H1 (cell line): ENCODE results near the gene IFNW1. TPM values are rescaled to one million over a fixed set of nuclear protein-coding genes. Genes with fewer than 3 reads are reported as not detected.
A peak's percentile ranks its signal among the peaks of the same experiment; 100 is the strongest.

ENCODE experiments used
- CTCF ChIA-PET: fragments of 300-600 bp; sonication (Branson Sonifier 250); formaldehyde crosslinking; loops from one replicate; lab custom pipeline; 2021; ENCODE audit not compliant: partially characterized antibody; lab: Charles Lee
- POLR2A ChIA-PET: fragments of 300-600 bp; sonication (Branson Sonifier 250); formaldehyde crosslinking; loops from one replicate; lab custom pipeline; 2021; ENCODE audit warnings: inconsistent platforms; ENCODE audit not compliant: partially characterized antibody; lab: Charles Lee
- DNase-seq, 2 experiments: peaks; one replicate each; pipeline versions ENCODE4 v3.0.0 to v3.0.0-alpha.2; 2010 to 2022; ENCODE audit warnings: low spot score in 2 of 2, low read depth in 1 of 2, mixed read lengths in 1 of 2
- FAIRE-seq: peaks from 2 replicates; lab custom pipeline; 2011; peaks lifted over from hg19 to GRCh38; lab: Jason Lieb, UNC
- H2AFZ ChIP-seq: 2 replicates; pipeline ENCODE4 v1.8.1; 2012; ENCODE audit warnings: low read length, inconsistent platforms
- H2AK5ac ChIP-seq: 2 replicates; pipeline ENCODE4 v1.6.1; 2013; ENCODE audit warnings: low read depth, low read length
- H2BK120ac ChIP-seq: replicated peaks from 2 replicates; pipeline ENCODE3; 2013; ENCODE audit warnings: low read depth, low read length, inconsistent platforms
- H2BK12ac ChIP-seq: 2 replicates; pipeline ENCODE4 v1.6.1; 2013; ENCODE audit warnings: low read depth, low read length
- H2BK15ac ChIP-seq: 2 replicates; pipeline ENCODE4 v1.6.1; 2013; ENCODE audit warnings: low read length
- H2BK20ac ChIP-seq: 2 replicates; pipeline ENCODE4 v1.6.1; 2013; ENCODE audit warnings: low read length
- H2BK5ac ChIP-seq: 2 replicates; pipeline ENCODE4 v1.6.1; 2013; ENCODE audit warnings: low read depth, low read length
- H3K14ac ChIP-seq: 2 replicates; pipeline ENCODE4 v1.6.1; 2013; ENCODE audit warnings: inconsistent platforms; ENCODE audit not compliant: insufficient read length
- H3K18ac ChIP-seq: 2 replicates; pipeline ENCODE4 v1.6.1; 2013; ENCODE audit warnings: low read length; ENCODE audit errors: extremely low read depth
- H3K23ac ChIP-seq: 2 replicates; pipeline ENCODE4 v1.6.1; 2013; ENCODE audit warnings: inconsistent platforms; ENCODE audit not compliant: insufficient read length
- H3K23me2 ChIP-seq: 2 replicates; pipeline ENCODE4 v1.6.1; 2013; ENCODE audit warnings: low read depth, low read length
- H3K27ac ChIP-seq: 2 replicates; pipeline ENCODE4 v1.6.1; 2011; ENCODE audit warnings: low read depth, low read length, inconsistent platforms
- H3K27me3 ChIP-seq, 4 experiments: replicated peaks in 1 of 4; 1 replicate in 1 of 4; 2 replicates in 3 of 4; pipeline versions ENCODE4 v1.6.1 to v1.8.1; 2011 to 2013; ENCODE audit warnings: low read length in 3 of 4, mild to moderate bottlenecking in 3 of 4, inconsistent platforms in 2 of 4, mixed read lengths in 2 of 4, moderate library complexity in 1 of 4; ENCODE audit not compliant: control insufficient read depth in 3 of 4, insufficient read depth in 3 of 4; ENCODE audit errors: extremely low read depth in 1 of 4
- H3K36me3 ChIP-seq, 4 experiments: 2 replicates each; pipeline versions ENCODE4 v1.6.1 to v1.8.1; 2011 to 2013; ENCODE audit warnings: mild to moderate bottlenecking in 4 of 4, low read length in 3 of 4, moderate library complexity in 2 of 4, control low read depth in 1 of 4, inconsistent platforms in 1 of 4; ENCODE audit not compliant: insufficient read depth in 4 of 4, control insufficient read depth in 2 of 4
- H3K4ac ChIP-seq: replicated peaks from 2 replicates; pipeline ENCODE3; 2013; ENCODE audit warnings: low read length, low read depth, mixed read lengths, inconsistent platforms; ENCODE audit not compliant: insufficient read length
- H3K4me1 ChIP-seq, 4 experiments: replicated peaks in 1 of 4; 1 replicate in 1 of 4; 2 replicates in 3 of 4; pipeline versions ENCODE4 v1.6.1 to v1.8.1; 2011 to 2013; ENCODE audit warnings: low read length in 3 of 4, inconsistent platforms in 2 of 4, mixed read lengths in 1 of 4; ENCODE audit not compliant: insufficient read depth in 4 of 4, control insufficient read depth in 3 of 4
- H3K4me2 ChIP-seq, 2 experiments: 2 replicates each; pipeline versions ENCODE4 v1.6.1 to v1.8.1; 2011 to 2013; ENCODE audit warnings: low read depth in 2 of 2, low read length in 2 of 2, control low read depth in 1 of 2, inconsistent platforms in 1 of 2, mild to moderate bottlenecking in 1 of 2; ENCODE audit not compliant: insufficient read depth in 1 of 2
- H3K4me3 ChIP-seq, 4 experiments: fragments of 200-600, 300-600 bp in 1 of 4; sonication (generic), shearing (Covaris generic), sonication (Bioruptor Twin) in 1 of 4; 2 replicates each; pipeline versions ENCODE4 v1.5.1 to v1.8.1; 2011 to 2016; ENCODE audit warnings: low read length in 4 of 4, low read depth in 3 of 4, control low read depth in 2 of 4, inconsistent platforms in 2 of 4, mild to moderate bottlenecking in 2 of 4, mixed read lengths in 1 of 4, moderate library complexity in 1 of 4; ENCODE audit not compliant: insufficient read depth in 2 of 4; ENCODE audit errors: extremely low read depth in 1 of 4
- H3K56ac ChIP-seq: replicated peaks from 2 replicates; pipeline ENCODE3; 2013; ENCODE audit warnings: low read depth, mild to moderate bottlenecking, mixed read lengths, low read length, inconsistent platforms; ENCODE audit not compliant: insufficient read length
- H3K79me1 ChIP-seq: 2 replicates; pipeline ENCODE4 v1.6.1; 2013; ENCODE audit warnings: low read depth, low read length, control low read depth
- H3K79me2 ChIP-seq, 2 experiments: 2 replicates each; pipeline versions ENCODE4 v1.6.1 to v1.8.1; 2012 to 2013; ENCODE audit warnings: low read length in 2 of 2, mild to moderate bottlenecking in 2 of 2, inconsistent platforms in 1 of 2; ENCODE audit not compliant: insufficient read depth in 2 of 2, control insufficient read depth in 1 of 2
- H3K9ac ChIP-seq, 4 experiments: replicated peaks in 1 of 4; 1 replicate in 1 of 4; 2 replicates in 3 of 4; pipeline versions ENCODE4 v1.6.1 to v1.8.1; 2011 to 2013; ENCODE audit warnings: low read depth in 3 of 4, low read length in 3 of 4, control low read depth in 2 of 4, mild to moderate bottlenecking in 2 of 4, moderate library complexity in 2 of 4, inconsistent platforms in 1 of 4; ENCODE audit errors: extremely low read depth in 1 of 4
- H3K9me3 ChIP-seq, 2 experiments: 2 replicates each; pipeline versions ENCODE4 v1.6.1 to v1.8.1; 2012 to 2013; ENCODE audit warnings: mild to moderate bottlenecking in 2 of 2, moderate library complexity in 2 of 2, control low read depth in 1 of 2, inconsistent platforms in 1 of 2, low read depth in 1 of 2, low read length in 1 of 2, mixed read lengths in 1 of 2; ENCODE audit not compliant: insufficient read depth in 2 of 2
- H4K20me1 ChIP-seq, 2 experiments: replicated peaks in 1 of 2; 2 replicates each; pipeline versions ENCODE3 to v1.8.1; 2011 to 2013; ENCODE audit warnings: inconsistent platforms in 2 of 2, low read length in 2 of 2, mild to moderate bottlenecking in 1 of 2; ENCODE audit not compliant: insufficient read depth in 2 of 2, control insufficient read depth in 1 of 2
- H4K5ac ChIP-seq: 2 replicates; pipeline ENCODE4 v1.6.1; 2013; ENCODE audit warnings: low read length, low read depth, mixed read lengths, inconsistent platforms; ENCODE audit not compliant: insufficient read length
- H4K8ac ChIP-seq: 2 replicates; pipeline ENCODE4 v1.8.0; 2013; ENCODE audit warnings: mild to moderate bottlenecking, moderate library complexity, low read length, inconsistent platforms; ENCODE audit not compliant: insufficient read depth; ENCODE audit errors: extremely low read depth
- H4K91ac ChIP-seq: replicated peaks from 2 replicates; pipeline ENCODE3; 2013; ENCODE audit warnings: low read length, mixed read lengths, inconsistent platforms; ENCODE audit not compliant: insufficient read length
- CTCF ChIP-seq, 3 experiments: IDR thresholded peaks; 1 replicate in 2 of 3; 2 replicates in 1 of 3; pipeline versions ENCODE4 v1.5.1 to v1.6.1; 2011; ENCODE audit warnings: low read length in 3 of 3, mild to moderate bottlenecking in 3 of 3, inconsistent platforms in 2 of 3, low read depth in 1 of 3, moderate library complexity in 1 of 3; ENCODE audit not compliant: insufficient read depth in 1 of 3; ENCODE audit errors: control extremely low read depth in 1 of 3
- GTF2F1 ChIP-seq: IDR thresholded peaks from 2 replicates; pipeline ENCODE4 v1.6.1; 2012; ENCODE audit warnings: low read depth, low read length, improper control_type of control experiment, borderline replicate concordance
- RAD21 ChIP-seq, 2 experiments: IDR thresholded peaks in 1 of 2; conservative IDR thresholded peaks in 1 of 2; 2 replicates each; pipeline ENCODE4 v1.6.1; 2011; ENCODE audit warnings: low read depth in 2 of 2, low read length in 2 of 2, improper control_type of control experiment in 1 of 2, inconsistent platforms in 1 of 2, mild to moderate bottlenecking in 1 of 2, moderate library complexity in 1 of 2
- YY1 ChIP-seq: IDR thresholded peaks from 2 replicates; pipeline ENCODE4 v1.6.1; 2011; ENCODE audit warnings: low read depth, mild to moderate bottlenecking, low read length
- WGBS, 2 experiments: shearing (Covaris generic) in 1 of 2; methylation state at CpG; one replicate each; pipeline versions ENCODE4 v1.1.6 to v1.1.7; 2013 to 2015; ENCODE audit warnings: low lambda C conversion rate in 2 of 2, mixed read lengths in 2 of 2, inconsistent platforms in 1 of 2, low coverage in 1 of 2, missing lambda C conversion rate in 1 of 2; ENCODE audit not compliant: insufficient replicate concordance in 2 of 2, insufficient coverage in 1 of 2, insufficient read length in 1 of 2; ENCODE audit errors: extremely low coverage in 1 of 2, missing lambda C conversion rate in 1 of 2; 5-methylcytosine and 5-hydroxymethylcytosine counted together
- polyA plus RNA-seq, 7 experiments: library from polyadenylated mRNA; depleted of rRNA in 3 of 7; stranded (reverse) in 5 of 7; unstranded in 2 of 7; fragments of >200 nt in 5 of 7; fragments of 200-250 nt in 2 of 7; gene quantifications; 1 replicate in 5 of 7; 2 replicates in 1 of 7; 4 replicates in 1 of 7; pipeline versions ENCODE4 v1.2.1 to v1.2.3, GENCODE V29; 2011 to 2013; ENCODE audit warnings: missing spikeins in 2 of 7, mixed read lengths in 2 of 7
- total RNA-seq: library from RNA; stranded (reverse); fragmentation: NEBNext Ultra II Directional; extraction: Animal tissue kit (Norgen Biotek cat#: 25700); gene quantifications from 2 replicates; pipeline ENCODE4 v1.2.1, GENCODE V29; 2021

The IFNW1 gene
- total and polyA plus RNA-seq, 2 of the 8 experiments (the other 6 are each of a cell fraction or from before 2014, with no cell fraction given): not detected

- H3K23me2 ChIP-seq: no peaks in the 10 kb centered on the region
- no peak for FAIRE-seq
- H3K4me2 ChIP-seq: peak overlapping the region in 1 of 2 experiments; percentile 37; a peak in 2 of 4 replicates
- H2BK12ac ChIP-seq: no peak overlapping the region
- ChIA-PET CTCF (interaction anchor here (0.6 to 1.9 kb wide), 10 partner anchors 9 to 691 kb away, joined by 3 to 10 read pairs (median 6); partner anchors contain the start of gene IFNW1), POLR2A (no interaction called here)
- TF ChIP-seq CTCF (IDR thresholded peaks at IDR 0.05; ENCODE audit: control extremely low read depth in 1 of 3, insufficient read depth in 1 of 3, low read depth in 1 of 3, low read length in 3 of 3) (peak; percentile 16 to 53 (median 44)), RAD21 (IDR thresholded peaks at IDR 0.05 in 1 of 2, conservative IDR thresholded peaks at IDR 0.05 in 1 of 2; ENCODE audit: low read depth in 2 of 2, low read length in 2 of 2) (peak; percentile 54 to 57), GTF2F1 (no peak), YY1 (peak; percentile 13; the same call in 1 of the 2 replicates)
- H3K23ac ChIP-seq: no peak overlapping the region
- no peak overlapping the region for H3K27ac ChIP-seq
- H4K20me1 ChIP-seq: no peaks in the 10 kb centered on the region
- H3K4ac ChIP-seq: no peak overlapping the region
- no peak overlapping the region for H2BK5ac ChIP-seq
- no peaks in the 10 kb centered on the region for H3K79me2 ChIP-seq
- WGBS, 2 experiments: 17% methylated on average over 3 of the region's 3 CpGs; no CpG with 5 or more reads in 1 of the 2 experiments
- no peaks in the 10 kb centered on the region; a peak in 1 of 7 replicates for H3K27me3 ChIP-seq
- H2BK20ac ChIP-seq: no peak overlapping the region
- no peak overlapping the region for H2AK5ac ChIP-seq
- no peak overlapping the region; the same call in 1 of the 2 replicates for H3K18ac ChIP-seq
- no peak overlapping the region for H2BK120ac ChIP-seq
- H2BK15ac ChIP-seq: no peak overlapping the region
- no peak overlapping the region for H3K9ac ChIP-seq
- no peak overlapping the region for H3K14ac ChIP-seq
- H3K79me1 ChIP-seq: no peaks in the 10 kb centered on the region
- no peak overlapping the region for H4K91ac ChIP-seq
- no peaks in the 10 kb centered on the region for H3K9me3 ChIP-seq
- H3K56ac ChIP-seq: no peak overlapping the region
- no peak for DNase-seq
- H4K5ac ChIP-seq: no peak overlapping the region
- no peaks in the 10 kb centered on the region for H3K4me1 ChIP-seq
- no peak overlapping the region for H3K4me3 ChIP-seq
- H2AFZ ChIP-seq: peak overlapping the region; percentile 99
- no peaks in the 10 kb centered on the region for H3K36me3 ChIP-seq
- no peak overlapping the region for H4K8ac ChIP-seq
Measured at GRCh38 chr9:21154018-21154608, 12.5 kb upstream of the IFNW1 start.
